Sigmoid colon (tissue), 7 donors: Measurements from ENCODE around the gene IL1RAPL1. TPM values are rescaled to one million over a fixed set of nuclear protein-coding genes. Genes with fewer than 3 reads are reported as not detected.

Experiments
- DNase-seq: peaks from one replicate; pipeline ENCODE4 v3.0.0-alpha.2; 2019
- H3K27ac ChIP-seq, 4 donors: fragments of 200-600 bp; sonication (generic); one replicate each; pipeline ENCODE4 v1.5.1; 2016 to 2019; ENCODE audit warnings: mild to moderate bottlenecking in 1 of 4
- H3K27me3 ChIP-seq, 3 donors: fragments of 200-600 bp; sonication (generic); one replicate each; pipeline ENCODE4 v1.5.1; 2019; ENCODE audit warnings: mild to moderate bottlenecking in 1 of 3
- H3K36me3 ChIP-seq, 4 donors: fragments of 200-600 bp; sonication (generic); one replicate each; pipeline ENCODE4 v1.5.1; 2016 to 2019
- H3K4me1 ChIP-seq, 4 donors: fragments of 200-600 bp; sonication (generic); one replicate each; pipeline ENCODE4 v1.5.1; 2017 to 2019
- H3K4me3 ChIP-seq, 4 donors: fragments of 200-600 bp; sonication (generic); one replicate each; pipeline ENCODE4 v1.5.1; 2017 to 2019; ENCODE audit warnings: mild to moderate bottlenecking in 2 of 4, moderate library complexity in 1 of 4
- H3K9me3 ChIP-seq, 4 donors: fragments of 200-600 bp in 3 of 4; sonication (generic) in 3 of 4; one replicate each; pipeline versions ENCODE4 v1.5.1 to v1.6.1; 2013 to 2019
- EP300 ChIP-seq, 4 donors: sonication (generic); formaldehyde crosslinking; IDR thresholded peaks; one replicate each; pipeline ENCODE4 v1.6.1; 2017; ENCODE audit warnings: antibody characterized with exemption in 4 of 4
- POLR2A ChIP-seq, 2 donors: fragments of 450-650 bp; IDR thresholded peaks; one replicate each; pipeline ENCODE4 v1.6.1; 2016; ENCODE audit warnings: antibody characterized with exemption in 2 of 2, mild to moderate bottlenecking in 2 of 2, moderate library complexity in 2 of 2
- POLR2AphosphoS5 ChIP-seq, 4 donors: sonication (generic); formaldehyde crosslinking; IDR thresholded peaks; one replicate each; pipeline ENCODE4 v1.6.1; 2017; ENCODE audit warnings: antibody characterized with exemption in 4 of 4
- WGBS, 2 donors: extraction: QIAGEN DNeasy Blood & Tissue Kit; methylation state at CpG; one replicate each; pipeline ENCODE4 v1.1.7; 2013; 5-methylcytosine and 5-hydroxymethylcytosine counted together
- intact Hi-C: fragments of 100-400 bp; cut with DNase I; formaldehyde crosslinking; loops from one replicate; pipeline ENCODE4 v1.15.1; 2023
- polyA plus RNA-seq, 3 donors: library from polyadenylated mRNA; stranded (reverse); fragments of 200-250 nt; gene quantifications; one replicate each; pipeline ENCODE4 v1.2.3, GENCODE V29; 2013
- total RNA-seq, 4 donors: library from RNA; depleted of rRNA; stranded (reverse); fragments of >200 nt; gene quantifications; one replicate each; pipeline ENCODE4 v1.1.0, GENCODE V29; 2016
- TF ChIP-seq, protein P1 (sequence below), 4 experiments: fragments of 450-650 bp in 3 of 4; fragments of 200-600 bp in 1 of 4; IDR thresholded peaks; one replicate each; pipeline ENCODE4 v1.5.1; 2016 to 2019; ENCODE audit warnings: antibody characterized with exemption in 4 of 4, mild to moderate bottlenecking in 3 of 4, moderate library complexity in 2 of 4
- donor health status: healthy with polysubstance abuse.
- donor health status: Bipolar disorder and iron deficiency.
- donor health status: healthy.

IL1RAPL1 gene
- total and polyA plus RNA-seq, 7 donors = 0.07 to 2.5 (median 1.2) TPM; not detected in 2

DNA sequence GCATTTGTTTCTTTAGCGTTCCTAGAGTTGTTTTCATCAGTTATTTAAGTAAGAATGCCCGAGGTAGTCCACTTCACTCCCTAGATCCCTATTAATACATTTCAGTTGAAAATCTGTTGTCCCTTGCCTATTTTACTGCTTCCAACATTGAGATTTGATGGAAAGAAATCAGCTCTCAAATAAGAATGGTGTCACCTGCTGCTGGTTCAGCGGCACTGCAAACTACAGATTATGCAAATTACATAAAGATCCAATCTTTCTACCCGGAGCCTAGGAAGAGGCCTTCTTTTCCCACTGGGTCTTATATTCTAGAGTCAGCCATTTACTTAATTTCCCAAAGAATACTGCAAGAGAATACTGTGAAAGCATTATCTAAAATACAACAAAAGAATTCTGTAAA lies 1030.5 kb downstream of the IL1RAPL1 start:
- 48 to 76% methylated on average over 4 of the region's 4 CpGs for WGBS, 2 donors

DNA sequence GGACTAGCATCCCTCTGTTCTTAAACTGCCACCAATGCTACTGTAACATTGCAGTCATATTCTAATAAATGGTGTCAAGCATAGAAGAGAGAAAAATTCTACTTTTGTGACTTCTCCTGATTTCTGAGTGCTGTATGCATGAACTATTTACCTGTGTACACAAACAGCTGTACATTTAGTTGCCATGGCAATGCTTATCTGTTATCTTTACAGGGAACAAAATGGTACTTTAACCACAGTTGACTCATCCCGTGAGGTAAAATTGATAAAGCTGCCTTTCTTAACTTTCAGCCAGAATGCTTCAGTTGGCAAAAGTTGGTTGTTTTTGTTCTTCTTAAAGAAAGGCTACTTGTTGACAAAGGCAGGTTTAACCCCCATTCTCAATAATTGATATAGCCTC lies 1040.6 kb downstream of the IL1RAPL1 start:
- no peaks in the 10 kb centered on the region for H3K4me1 ChIP-seq
- H3K27ac ChIP-seq = no peak overlapping the region
- no peaks in the 10 kb centered on the region for H3K27me3 ChIP-seq
- no peaks in the 10 kb centered on the region for H3K36me3 ChIP-seq
- intact Hi-C loops = no loop called here
- DNase-seq = no peak
- H3K4me3 ChIP-seq = no peak overlapping the region
- WGBS, 2 donors = 27 to 74% methylated on average over 1 of the region's 1 CpG
- TF ChIP-seq POLR2A (IDR thresholded peaks at IDR 0.05) (no peak), EP300 (IDR thresholded peaks at IDR 0.05) (no peak), POLR2AphosphoS5 (IDR thresholded peaks at IDR 0.05) (no peak)
- TF ChIP-seq, protein P1, sequence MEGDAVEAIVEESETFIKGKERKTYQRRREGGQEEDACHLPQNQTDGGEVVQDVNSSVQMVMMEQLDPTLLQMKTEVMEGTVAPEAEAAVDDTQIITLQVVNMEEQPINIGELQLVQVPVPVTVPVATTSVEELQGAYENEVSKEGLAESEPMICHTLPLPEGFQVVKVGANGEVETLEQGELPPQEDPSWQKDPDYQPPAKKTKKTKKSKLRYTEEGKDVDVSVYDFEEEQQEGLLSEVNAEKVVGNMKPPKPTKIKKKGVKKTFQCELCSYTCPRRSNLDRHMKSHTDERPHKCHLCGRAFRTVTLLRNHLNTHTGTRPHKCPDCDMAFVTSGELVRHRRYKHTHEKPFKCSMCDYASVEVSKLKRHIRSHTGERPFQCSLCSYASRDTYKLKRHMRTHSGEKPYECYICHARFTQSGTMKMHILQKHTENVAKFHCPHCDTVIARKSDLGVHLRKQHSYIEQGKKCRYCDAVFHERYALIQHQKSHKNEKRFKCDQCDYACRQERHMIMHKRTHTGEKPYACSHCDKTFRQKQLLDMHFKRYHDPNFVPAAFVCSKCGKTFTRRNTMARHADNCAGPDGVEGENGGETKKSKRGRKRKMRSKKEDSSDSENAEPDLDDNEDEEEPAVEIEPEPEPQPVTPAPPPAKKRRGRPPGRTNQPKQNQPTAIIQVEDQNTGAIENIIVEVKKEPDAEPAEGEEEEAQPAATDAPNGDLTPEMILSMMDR (IDR thresholded peaks at IDR 0.05) = no peak
- no peaks in the 10 kb centered on the region for H3K9me3 ChIP-seq

More for the DNA sequence above, 1030.5 kb downstream of the IL1RAPL1 start:
- H3K27ac ChIP-seq = no peak overlapping the region
- no peaks in the 10 kb centered on the region for H3K4me1 ChIP-seq
- TF ChIP-seq, protein P1 (IDR thresholded peaks at IDR 0.05) = no peak
- TF ChIP-seq POLR2AphosphoS5 (IDR thresholded peaks at IDR 0.05) = no peak
- TF ChIP-seq EP300 (IDR thresholded peaks at IDR 0.05) = no peak
- no peak for TF ChIP-seq POLR2A (IDR thresholded peaks at IDR 0.05)
- H3K9me3 ChIP-seq = no peaks in the 10 kb centered on the region
- H3K27me3 ChIP-seq = no peaks in the 10 kb centered on the region
- no peak overlapping the region for H3K4me3 ChIP-seq
- no peaks in the 10 kb centered on the region for H3K36me3 ChIP-seq
- intact Hi-C loops = no loop called here
- no peak for DNase-seq

DNA sequence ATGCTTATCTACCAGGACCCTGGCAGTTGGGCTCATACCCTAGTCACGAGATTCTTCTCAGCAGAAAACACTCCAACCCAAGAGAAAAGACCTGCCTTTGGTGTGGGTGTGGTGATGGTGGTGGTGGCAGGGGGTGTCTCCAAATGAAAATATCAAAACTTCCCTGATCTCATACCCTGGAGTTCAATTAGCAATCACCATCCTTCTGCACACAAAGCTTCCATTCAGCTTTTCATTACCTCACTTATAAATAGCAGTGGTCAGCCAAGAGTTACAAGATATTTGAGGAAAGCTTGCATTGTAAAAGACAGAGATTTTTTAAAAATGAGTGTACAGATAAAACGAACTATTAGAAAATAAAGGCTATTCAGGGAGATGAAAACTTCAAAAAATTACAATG lies 1047.3 kb downstream of the IL1RAPL1 start:
- Histone ChIP-seq H3K36me3 (no peaks in the 10 kb centered on the region), H3K4me3 (no peak overlapping the region), H3K27ac (no peak overlapping the region), H3K9me3 (no peaks in the 10 kb centered on the region), H3K4me1 (no peaks in the 10 kb centered on the region), H3K27me3 (no peaks in the 10 kb centered on the region)
- intact Hi-C loops = no loop called here
- 32 to 70% methylated on average over 2 of the region's 2 CpGs for WGBS, 2 donors
- no peak for DNase-seq
- TF ChIP-seq POLR2A (IDR thresholded peaks at IDR 0.05) = no peak
- TF ChIP-seq POLR2AphosphoS5 (IDR thresholded peaks at IDR 0.05) = no peak
- TF ChIP-seq, protein P1 (IDR thresholded peaks at IDR 0.05) = no peak
- TF ChIP-seq EP300 (IDR thresholded peaks at IDR 0.05) = no peak

DNA sequence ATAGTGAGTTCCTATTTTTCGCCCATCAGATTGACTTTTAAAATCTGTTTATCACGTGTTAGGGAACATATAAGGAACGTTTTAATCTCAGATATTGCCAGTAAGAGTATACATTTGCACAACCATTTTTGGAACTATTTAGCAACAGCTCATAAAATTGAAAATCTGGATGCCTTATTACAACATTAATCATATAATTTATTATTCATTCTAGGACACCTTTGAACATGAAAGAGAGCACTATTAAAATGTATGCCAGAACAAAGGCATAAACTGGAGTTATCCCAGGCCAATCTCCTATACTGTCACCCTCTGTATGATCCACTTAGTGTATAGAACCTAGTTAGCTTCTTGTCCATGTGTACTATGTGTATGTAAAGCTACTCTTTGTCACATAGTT lies 1049.1 kb downstream of the IL1RAPL1 start:
- no peaks in the 10 kb centered on the region for H3K9me3 ChIP-seq
- no peak for TF ChIP-seq POLR2AphosphoS5 (IDR thresholded peaks at IDR 0.05)
- TF ChIP-seq EP300 (IDR thresholded peaks at IDR 0.05) = no peak
- TF ChIP-seq POLR2A (IDR thresholded peaks at IDR 0.05) = no peak
- TF ChIP-seq, protein P1 (IDR thresholded peaks at IDR 0.05) = no peak
- intact Hi-C loops = no loop called here
- no peak overlapping the region for H3K4me3 ChIP-seq
- no peak overlapping the region for H3K27ac ChIP-seq
- no peaks in the 10 kb centered on the region for H3K4me1 ChIP-seq
- H3K36me3 ChIP-seq = no peaks in the 10 kb centered on the region
- no peak for DNase-seq
- H3K27me3 ChIP-seq = no peaks in the 10 kb centered on the region
- 71 to 85% methylated on average over 3 of the region's 3 CpGs for WGBS, 2 donors

DNA sequence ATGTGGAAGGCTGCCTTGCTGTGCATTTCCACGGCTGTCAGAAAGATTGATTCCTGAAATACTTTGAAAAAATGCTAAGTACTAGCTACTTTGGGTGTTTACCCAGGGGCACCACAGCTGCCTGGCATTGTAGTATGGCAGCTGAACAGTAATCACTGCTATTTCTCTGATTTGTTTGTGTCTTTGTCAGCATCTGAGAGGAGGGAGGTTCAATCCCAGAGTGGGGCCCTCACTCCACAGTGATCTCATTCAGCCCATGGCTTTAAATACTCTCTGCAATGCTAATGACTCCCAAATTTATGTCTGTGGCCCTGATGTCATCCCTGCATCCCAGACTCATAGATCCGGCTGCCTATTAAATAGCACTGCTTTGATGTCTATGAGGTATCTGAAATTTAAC lies 1052.9 kb downstream of the IL1RAPL1 start:
- 80 to 89% methylated on average over 2 of the region's 2 CpGs for WGBS, 2 donors
- no peak for TF ChIP-seq POLR2AphosphoS5 (IDR thresholded peaks at IDR 0.05)
- TF ChIP-seq, protein P1 (IDR thresholded peaks at IDR 0.05) = no peak
- no peak for TF ChIP-seq POLR2A (IDR thresholded peaks at IDR 0.05)
- no peak for TF ChIP-seq EP300 (IDR thresholded peaks at IDR 0.05)
- H3K9me3 ChIP-seq = no peaks in the 10 kb centered on the region
- intact Hi-C loops = no loop called here
- no peaks in the 10 kb centered on the region for H3K27me3 ChIP-seq
- no peak overlapping the region for H3K4me3 ChIP-seq
- H3K4me1 ChIP-seq = no peaks in the 10 kb centered on the region
- no peak for DNase-seq
- no peak overlapping the region for H3K27ac ChIP-seq
- H3K36me3 ChIP-seq = no peaks in the 10 kb centered on the region
